DMS153 treated with DMSO at 0.1 percent for 48 hours (cell line): ENCODE results near the gene KHDC3L.
"Not testable (repeated sequence)": the region's sequence is repeated elsewhere in the genome, so short reads cannot be mapped to it uniquely, and the experiment has no call there.

Source experiments
- DNase-seq: peaks from one replicate; lab custom pipeline; 2025; ENCODE audit not compliant: unreplicated experiment; lab: John Stamatoyannopoulos, UW

The KHDC3L gene

GRCh38 chr6:73369157-73369556, 6.7 kb downstream of the KHDC3L start:
- DNase-seq = no peak

DNA sequence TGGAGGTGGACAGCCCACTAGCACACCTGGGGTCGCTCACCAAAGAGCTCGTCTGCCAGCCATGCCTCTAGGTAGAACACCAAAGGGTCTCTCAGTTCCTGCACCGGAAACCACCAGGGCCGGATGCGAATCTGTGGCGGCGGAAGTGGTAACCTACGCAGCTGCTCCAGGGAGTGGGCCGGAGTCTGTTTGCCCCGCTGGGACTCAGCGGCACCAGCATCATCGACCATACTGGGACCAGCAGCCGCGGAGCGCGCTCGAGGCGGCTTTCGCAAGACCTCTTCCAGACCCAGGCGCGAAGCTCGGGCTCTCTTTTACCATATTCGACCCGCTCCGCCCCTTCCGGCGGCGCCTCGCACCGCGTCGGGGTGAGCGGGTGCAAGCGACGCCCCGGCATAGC, 7.1 kb downstream of the KHDC3L start, which contains the start of gene OOEP:
Gene OOEP, minus strand, starts transcription at position 335 of the 400 bp plus-strand sequence. Its CDS starts 105 bp downstream, at position 230.
- no peak for DNase-seq

DNA sequence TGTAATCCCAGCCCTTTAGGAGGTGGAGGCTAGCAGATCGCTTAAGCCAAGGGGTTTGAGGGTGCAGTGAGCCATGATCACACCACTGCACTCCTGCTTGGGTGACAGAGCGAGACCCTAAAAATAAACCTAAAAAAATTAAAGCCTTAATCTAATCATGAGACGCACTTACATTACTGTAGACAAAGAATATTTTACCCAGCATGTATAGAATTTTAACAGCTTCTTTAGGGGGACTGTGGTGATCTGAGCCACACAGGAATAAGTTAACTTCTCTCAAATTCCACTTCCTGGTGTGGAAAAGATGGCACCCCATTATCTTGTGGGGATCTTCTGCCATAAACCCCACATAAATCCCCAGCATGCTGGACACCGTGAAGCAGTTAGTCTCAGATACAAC, 9.5 kb downstream of the KHDC3L start:
- DNase-seq = no peak

- no peak for DNase-seq
Measured at GRCh38 chr6:73372516-73372915, 10.1 kb downstream of the KHDC3L start.

GRCh38 chr6:73375216-73375615, 12.8 kb downstream of the KHDC3L start:
- no peak for DNase-seq

- DNase-seq = no peak
Measured at GRCh38 chr6:73377225-73377624, 14.8 kb downstream of the KHDC3L start.

GRCh38 chr6:73381531-73381930, 19.1 kb downstream of the KHDC3L start:
- not testable (repeated sequence) for DNase-seq

DNA sequence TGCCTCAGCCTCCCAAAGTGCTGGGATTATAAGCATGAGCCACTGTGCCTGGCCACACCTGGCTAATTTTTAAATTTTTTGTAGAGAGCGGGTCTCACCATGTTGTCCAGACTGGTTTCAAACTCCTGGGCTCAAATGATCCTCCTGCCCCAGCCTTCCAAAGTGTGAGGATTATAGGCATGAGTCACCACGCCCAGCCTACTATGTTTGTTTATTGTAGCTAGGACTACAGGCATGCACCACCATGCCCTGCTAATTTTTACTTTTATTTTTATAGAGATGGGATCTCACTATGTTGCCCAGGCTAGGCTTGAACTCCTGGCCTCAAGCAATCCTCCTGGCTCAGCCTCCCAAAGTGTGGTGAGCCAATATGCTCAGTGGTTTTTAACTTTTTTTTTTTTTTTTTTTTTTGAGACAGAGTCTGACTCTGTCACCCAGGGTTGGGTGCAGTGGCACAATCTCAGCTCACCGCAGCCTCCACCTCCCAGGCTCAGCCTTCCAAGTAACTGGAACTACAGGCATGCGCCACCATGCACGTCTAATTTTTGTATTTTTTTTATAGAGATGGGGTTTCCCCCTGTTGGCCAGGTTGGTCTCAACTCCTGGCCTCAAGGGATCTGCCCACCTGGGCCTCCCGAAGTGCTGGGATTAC, 20.1 kb downstream of the KHDC3L start:
- no peak for DNase-seq

- no peak for DNase-seq
Measured at GRCh38 chr6:73388433-73388799, 26.0 kb downstream of the KHDC3L start.

GRCh38 chr6:73388800-73389512, 26.5 kb downstream of the KHDC3L start:
- peak; percentile 28 for DNase-seq

DNA sequence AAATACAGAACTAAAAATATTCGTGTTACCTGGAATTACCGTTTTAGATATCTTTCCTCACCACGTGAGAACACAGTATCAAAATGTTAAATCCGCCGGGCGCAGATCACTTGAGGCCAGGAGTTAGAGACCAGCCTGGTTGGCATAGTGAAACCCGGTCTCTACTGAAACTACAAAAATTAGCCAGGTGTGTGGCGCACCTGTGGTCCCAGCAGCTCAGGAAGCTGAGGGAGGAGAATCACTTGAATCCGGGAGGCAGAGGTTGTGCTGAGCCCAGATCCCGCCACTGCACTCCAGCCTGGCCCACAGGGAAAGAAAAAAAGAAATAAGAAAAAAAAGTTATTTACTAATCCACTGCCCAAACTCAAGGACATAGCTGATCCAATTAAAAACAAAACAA, 27.4 kb downstream of the KHDC3L start:
- DNase-seq = no peak

GRCh38 chr6:73391675-73392074, 29.2 kb downstream of the KHDC3L start:
- DNase-seq = no peak

- DNase-seq = not testable (repeated sequence)
Measured at GRCh38 chr6:73392188-73392587, 29.7 kb downstream of the KHDC3L start.

DNA sequence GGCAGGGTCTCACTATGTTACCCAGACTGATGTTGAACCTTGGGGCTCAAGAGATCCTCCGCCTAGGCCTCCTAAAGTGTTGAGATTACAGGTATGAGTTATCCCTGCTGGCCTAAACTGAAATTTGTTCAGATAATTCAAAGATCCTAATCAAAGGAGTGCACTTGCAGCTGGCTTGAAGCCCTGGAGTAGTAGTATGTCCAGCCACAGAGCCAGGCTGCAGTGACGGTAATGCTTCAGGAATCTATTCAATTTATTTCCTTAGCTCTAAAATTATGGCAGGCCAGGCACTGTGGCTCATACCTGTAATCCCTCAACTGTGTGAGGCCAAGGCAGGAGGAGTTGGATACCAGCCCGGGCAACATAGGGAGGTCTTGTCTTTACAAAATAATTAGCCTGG, 30.8 kb downstream of the KHDC3L start:
- no peak for DNase-seq

DNA sequence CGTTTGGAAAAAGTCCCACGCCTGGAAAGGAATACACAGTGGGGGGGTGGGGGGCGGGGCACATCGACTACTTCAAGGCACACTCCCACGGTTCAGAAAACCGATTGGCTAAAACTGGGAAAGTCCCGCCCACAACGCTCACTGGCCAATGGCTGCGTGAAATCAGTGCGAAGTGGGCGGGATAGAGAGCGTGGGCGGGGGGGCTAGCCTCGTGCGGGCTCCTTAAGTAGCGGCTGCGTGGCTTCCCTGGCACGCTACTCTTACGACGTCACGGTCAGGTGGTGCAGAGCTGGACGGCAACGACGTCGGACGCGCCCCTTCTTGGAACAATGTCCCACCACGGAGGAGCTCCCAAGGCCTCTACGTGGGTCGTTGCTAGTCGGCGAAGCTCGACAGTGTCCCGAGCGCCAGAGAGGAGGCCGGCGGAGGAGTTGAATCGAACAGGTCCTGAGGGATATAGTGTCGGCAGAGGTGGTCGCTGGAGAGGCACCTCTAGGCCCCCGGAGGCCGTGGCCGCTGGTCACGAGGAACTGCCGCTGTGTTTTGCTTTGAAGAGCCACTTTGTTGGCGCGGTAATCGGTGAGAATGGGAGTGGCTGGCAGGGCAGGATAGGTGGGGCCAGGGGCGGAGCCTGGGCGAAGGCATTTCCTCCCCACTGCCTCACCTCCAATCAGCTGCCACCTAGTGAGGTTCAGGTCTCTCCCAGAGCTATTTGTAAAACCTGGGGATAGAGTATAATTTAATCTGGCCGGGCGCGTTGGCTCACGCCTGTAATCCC, 32.3 kb downstream of the KHDC3L start, which contains the start of gene DDX43:
Gene DDX43, plus strand, starts transcription at position 252 of the 778 bp plus-strand sequence. Its CDS starts 78 bp downstream, at position 330.
- no peak for DNase-seq

GRCh38 chr6:73395875-73396274, 33.4 kb downstream of the KHDC3L start:
- no peak for DNase-seq

DNA sequence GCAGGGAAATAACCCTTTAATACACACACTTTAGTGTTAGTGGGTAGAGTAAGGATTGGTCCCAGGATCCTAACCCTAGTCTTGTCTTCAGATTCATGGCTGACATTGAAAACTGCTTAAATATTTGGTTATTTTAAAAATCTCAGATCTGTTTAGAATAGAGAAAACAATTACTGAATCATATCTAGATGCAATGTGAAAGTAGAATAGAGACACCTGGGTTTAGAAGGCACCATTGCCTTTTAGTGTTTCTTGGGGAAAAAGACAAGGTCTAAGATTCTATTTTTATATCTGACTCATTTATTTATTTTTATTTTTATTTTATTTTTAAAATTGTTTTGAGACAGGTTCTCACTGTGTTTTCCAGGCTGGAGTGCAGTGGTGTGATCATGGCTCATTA, 38.2 kb downstream of the KHDC3L start:
- no peak for DNase-seq

DNA sequence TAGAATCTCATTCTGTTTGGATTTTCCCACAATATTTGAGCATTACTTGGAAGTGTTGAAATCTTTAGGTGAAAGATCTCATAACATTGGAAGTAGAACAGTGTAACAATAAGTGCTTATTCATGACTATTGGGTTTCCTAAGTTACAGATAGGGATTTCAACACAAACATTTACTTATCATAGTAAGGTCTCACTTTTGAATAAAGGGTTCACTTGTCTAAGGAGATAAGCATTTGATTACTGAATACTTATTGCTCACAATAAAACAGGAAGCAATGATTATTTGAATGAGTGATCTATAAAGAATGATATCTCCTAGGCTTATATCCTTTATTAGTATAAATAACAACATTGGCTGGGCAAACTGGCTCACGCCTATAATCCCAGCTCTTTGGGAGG, 46.9 kb downstream of the KHDC3L start:
- no peak for DNase-seq

- DNase-seq = no peak
Measured at GRCh38 chr6:73413102-73413501, 50.6 kb downstream of the KHDC3L start.
